ENCODE measurements around the gene BZW2.

The BZW2 gene

GRCh38 chr7:16645593-16646471, at the start of gene BZW2, which contains the start of gene ANKMY2:
Gene BZW2 (plus strand): TSS chr7:16646181. CDS start chr7:16665444, 19,263 bp downstream.
Gene ANKMY2 (minus strand): TSS chr7:16645754. CDS start chr7:16645573, 181 bp downstream.
- peak; percentile 85 for DNase-seq (ENCODE audit: low read depth)

- DNase-seq (ENCODE audit: low read depth): no peak
These were observed 48.0 kb upstream of the BZW2 start for GRCh38 chr7:16598015-16598414.

GRCh38 chr7:16599860-16600259, 46.1 kb upstream of the BZW2 start:
- no peak for DNase-seq (ENCODE audit: low read depth)

GRCh38 chr7:16603633-16604032, 42.3 kb upstream of the BZW2 start:
- no peak for DNase-seq (ENCODE audit: low read depth)

GRCh38 chr7:16604054-16604453, 41.9 kb upstream of the BZW2 start:
- DNase-seq (ENCODE audit: low read depth): no peak

- no peak for DNase-seq (ENCODE audit: low read depth)
These were observed 39.3 kb upstream of the BZW2 start for GRCh38 chr7:16606704-16607103.

- no peak for DNase-seq (ENCODE audit: low read depth)
These were observed 36.0 kb upstream of the BZW2 start for GRCh38 chr7:16609842-16610450.

GRCh38 chr7:16611711-16612110, 34.3 kb upstream of the BZW2 start:
- DNase-seq (ENCODE audit: low read depth): no peak

GRCh38 chr7:16615228-16615627, 30.8 kb upstream of the BZW2 start:
- no peak for DNase-seq (ENCODE audit: low read depth)

- DNase-seq (ENCODE audit: low read depth): no peak
These were observed 29.9 kb upstream of the BZW2 start for GRCh38 chr7:16616122-16616521.

GRCh38 chr7:16616542-16616941, 29.4 kb upstream of the BZW2 start:
- DNase-seq (ENCODE audit: low read depth): no peak

GRCh38 chr7:16619979-16620408, 26.0 kb upstream of the BZW2 start:
- no peak for DNase-seq (ENCODE audit: low read depth)

- no peak for DNase-seq (ENCODE audit: low read depth)
These were observed 19.6 kb upstream of the BZW2 start for GRCh38 chr7:16626388-16626787.

GRCh38 chr7:16627236-16627635, 18.7 kb upstream of the BZW2 start:
- DNase-seq (ENCODE audit: low read depth): no peak

GRCh38 chr7:16630654-16631053, 15.3 kb upstream of the BZW2 start:
- DNase-seq (ENCODE audit: low read depth): no peak

- no peak for DNase-seq (ENCODE audit: low read depth)
These were observed 11.7 kb upstream of the BZW2 start for GRCh38 chr7:16634271-16634738.

- DNase-seq (ENCODE audit: low read depth): no peak
These were observed 9.4 kb upstream of the BZW2 start for GRCh38 chr7:16636555-16637101.

GRCh38 chr7:16637379-16637778, 8.6 kb upstream of the BZW2 start:
- DNase-seq (ENCODE audit: low read depth): no peak

GRCh38 chr7:16638282-16639280, 7.4 kb upstream of the BZW2 start:
- no peak for DNase-seq (ENCODE audit: low read depth)

- DNase-seq (ENCODE audit: low read depth): no peak
These were observed 1.8 kb upstream of the BZW2 start for GRCh38 chr7:16644157-16644556.

All from stimulated activated CD8-positive, alpha-beta memory T cell treated with anti-CD3 and anti-CD28 coated beads, Interleukin-12 subunit alpha, Interleukin-12 subunit beta, amount 100 ng/mL, for 1 hour (primary cell).